ENCODE measurements around the gene POLE.

DNA sequence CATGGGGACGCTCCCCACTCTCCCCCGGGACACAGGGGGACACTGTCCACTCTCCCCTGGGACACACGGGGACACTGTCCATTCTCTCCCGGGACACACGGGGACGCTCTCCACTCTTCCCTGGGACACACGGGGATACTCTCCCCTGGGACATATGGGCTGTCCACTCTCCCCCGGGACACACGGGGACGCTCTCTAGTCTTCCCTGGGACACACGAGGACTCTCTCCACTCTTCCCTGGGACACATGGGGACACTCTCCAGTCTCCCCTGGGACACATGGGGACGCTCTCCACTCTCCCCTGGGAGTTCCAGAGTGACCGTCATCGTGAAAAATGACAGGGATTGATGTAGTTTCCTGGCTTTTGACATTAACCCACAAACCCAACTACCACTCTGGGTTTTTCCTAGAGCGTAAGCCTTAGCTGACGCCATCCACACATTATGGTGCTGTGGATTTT lies 71.5 kb downstream of the POLE start:
- no peak for TF ChIP-seq RAD21 (IDR thresholded peaks at IDR 0.05; ENCODE audit: low read length)
- TF ChIP-seq, protein P1, sequence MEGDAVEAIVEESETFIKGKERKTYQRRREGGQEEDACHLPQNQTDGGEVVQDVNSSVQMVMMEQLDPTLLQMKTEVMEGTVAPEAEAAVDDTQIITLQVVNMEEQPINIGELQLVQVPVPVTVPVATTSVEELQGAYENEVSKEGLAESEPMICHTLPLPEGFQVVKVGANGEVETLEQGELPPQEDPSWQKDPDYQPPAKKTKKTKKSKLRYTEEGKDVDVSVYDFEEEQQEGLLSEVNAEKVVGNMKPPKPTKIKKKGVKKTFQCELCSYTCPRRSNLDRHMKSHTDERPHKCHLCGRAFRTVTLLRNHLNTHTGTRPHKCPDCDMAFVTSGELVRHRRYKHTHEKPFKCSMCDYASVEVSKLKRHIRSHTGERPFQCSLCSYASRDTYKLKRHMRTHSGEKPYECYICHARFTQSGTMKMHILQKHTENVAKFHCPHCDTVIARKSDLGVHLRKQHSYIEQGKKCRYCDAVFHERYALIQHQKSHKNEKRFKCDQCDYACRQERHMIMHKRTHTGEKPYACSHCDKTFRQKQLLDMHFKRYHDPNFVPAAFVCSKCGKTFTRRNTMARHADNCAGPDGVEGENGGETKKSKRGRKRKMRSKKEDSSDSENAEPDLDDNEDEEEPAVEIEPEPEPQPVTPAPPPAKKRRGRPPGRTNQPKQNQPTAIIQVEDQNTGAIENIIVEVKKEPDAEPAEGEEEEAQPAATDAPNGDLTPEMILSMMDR (conservative IDR thresholded peaks at IDR 0.05; ENCODE audit: low read depth, low read length): no peak
- no peak for TF ChIP-seq POLR2A (IDR thresholded peaks at IDR 0.05; ENCODE audit: low read depth, low read length)
- no peak for TF ChIP-seq MXI1 (IDR thresholded peaks at IDR 0.05; ENCODE audit: borderline replicate concordance, low read depth, low read length)
- no peak for TF ChIP-seq RFX5 (IDR thresholded peaks at IDR 0.05; ENCODE audit: low read depth, low read length)
- TF ChIP-seq CEBPB (IDR thresholded peaks at IDR 0.05; ENCODE audit: low read depth, low read length): no peak

Data from IMR-90 (cell line).